Lower lobe of right lung (tissue), 2 donors: Measurements from ENCODE around the gene LRRC49. TPM values are rescaled to one million over a fixed set of nuclear protein-coding genes. Genes with fewer than 3 reads are reported as not detected.

Experiments
- ATAC-seq, 2 donors: fragments of 200-7000 bp; cut with Tn5 transposase; one replicate each; pipeline ENCODE4 v1.9.1; 2020 to 2022; ENCODE audit warnings: mild to moderate bottlenecking in 2 of 2, moderate library complexity in 2 of 2
- DNase-seq: peaks from one replicate; pipeline ENCODE4 v3.0.0-alpha.2; 2020
- H3K27ac ChIP-seq: fragments of 200-600 bp; one replicate; pipeline ENCODE4 v1.8.0; 2022
- H3K27me3 ChIP-seq: fragments of 200-600 bp; one replicate; pipeline ENCODE4 v1.8.0; 2022; ENCODE audit warnings: low read depth
- H3K36me3 ChIP-seq: fragments of 200-600 bp; one replicate; pipeline ENCODE4 v1.8.0; 2022; ENCODE audit warnings: mild to moderate bottlenecking
- H3K4me1 ChIP-seq: fragments of 200-600 bp; one replicate; pipeline ENCODE4 v1.8.0; 2022
- H3K4me3 ChIP-seq: fragments of 200-600 bp; one replicate; pipeline ENCODE4 v1.8.0; 2022; ENCODE audit warnings: mild to moderate bottlenecking
- H3K9me3 ChIP-seq: fragments of 200-600 bp; one replicate; pipeline ENCODE4 v1.8.0; 2022
- intact Hi-C: fragments of 100-400 bp; cut with DNase I; formaldehyde crosslinking; loops from one replicate; pipeline ENCODE4 v1.11.0; 2022
- total RNA-seq: library from RNA; stranded (reverse); fragmentation: NEBNext Ultra II Directional; extraction: Animal tissue kit (Norgen Biotek cat#: 25700); gene quantifications from one replicate; pipeline ENCODE4 v1.2.1, GENCODE V29; 2021
- TF ChIP-seq, protein P1 (sequence below): fragments of 200-600 bp; IDR thresholded peaks from one replicate; pipeline ENCODE4 v1.8.0; 2022; ENCODE audit warnings: antibody characterized with exemption, mild to moderate bottlenecking
- donor health status: DM: no; HTN: yes; CAD: no; lungs with severe emphysema.

LRRC49 gene
- total RNA-seq, 1 donor from 2014 or later, result 7.3 TPM

DNA sequence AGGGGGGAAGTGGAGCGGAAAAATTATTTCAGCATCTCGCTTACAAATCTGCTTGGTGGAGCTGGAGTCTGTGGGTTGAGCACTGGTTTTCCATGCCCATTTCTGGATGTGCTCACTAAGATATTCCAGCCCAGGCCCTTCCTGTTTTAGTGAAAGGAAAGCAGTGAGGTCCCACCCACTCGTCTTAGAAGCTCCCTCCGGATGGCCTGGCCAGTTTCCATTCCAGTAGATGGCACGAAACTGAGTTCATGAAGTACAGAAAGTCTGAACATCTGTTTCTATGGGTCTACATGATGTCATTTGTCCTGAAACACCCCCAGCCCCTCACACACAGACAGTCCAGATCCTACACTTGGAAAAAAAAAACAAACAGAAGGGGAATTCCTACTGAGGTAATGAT is 190.7 kb downstream of the LRRC49 start:
- DNase-seq (no peak), ATAC-seq (peak; percentile 45 to 46)
- Histone ChIP-seq H3K4me1 (peaks cover 17% of the 10 kb centered on the region), H3K27ac (peak overlapping the region; percentile 62), H3K9me3 (no peaks in the 10 kb centered on the region), H3K4me3 (no peak overlapping the region), H3K36me3 (no peaks in the 10 kb centered on the region), H3K27me3 (no peaks in the 10 kb centered on the region)
- intact Hi-C loops, result no loop called here
- TF ChIP-seq, protein P1, sequence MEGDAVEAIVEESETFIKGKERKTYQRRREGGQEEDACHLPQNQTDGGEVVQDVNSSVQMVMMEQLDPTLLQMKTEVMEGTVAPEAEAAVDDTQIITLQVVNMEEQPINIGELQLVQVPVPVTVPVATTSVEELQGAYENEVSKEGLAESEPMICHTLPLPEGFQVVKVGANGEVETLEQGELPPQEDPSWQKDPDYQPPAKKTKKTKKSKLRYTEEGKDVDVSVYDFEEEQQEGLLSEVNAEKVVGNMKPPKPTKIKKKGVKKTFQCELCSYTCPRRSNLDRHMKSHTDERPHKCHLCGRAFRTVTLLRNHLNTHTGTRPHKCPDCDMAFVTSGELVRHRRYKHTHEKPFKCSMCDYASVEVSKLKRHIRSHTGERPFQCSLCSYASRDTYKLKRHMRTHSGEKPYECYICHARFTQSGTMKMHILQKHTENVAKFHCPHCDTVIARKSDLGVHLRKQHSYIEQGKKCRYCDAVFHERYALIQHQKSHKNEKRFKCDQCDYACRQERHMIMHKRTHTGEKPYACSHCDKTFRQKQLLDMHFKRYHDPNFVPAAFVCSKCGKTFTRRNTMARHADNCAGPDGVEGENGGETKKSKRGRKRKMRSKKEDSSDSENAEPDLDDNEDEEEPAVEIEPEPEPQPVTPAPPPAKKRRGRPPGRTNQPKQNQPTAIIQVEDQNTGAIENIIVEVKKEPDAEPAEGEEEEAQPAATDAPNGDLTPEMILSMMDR, result no peak

GRCh38 chr15:71084264-71084663 is 191.6 kb downstream of the LRRC49 start:
- intact Hi-C loops, result no loop called here
- H3K4me3 ChIP-seq, result no peak overlapping the region
- H3K4me1 ChIP-seq, result peaks cover 17% of the 10 kb centered on the region
- TF ChIP-seq, protein P1, result no peak
- peaks cover 4% of the 10 kb centered on the region for H3K9me3 ChIP-seq
- no peaks in the 10 kb centered on the region for H3K27me3 ChIP-seq
- ATAC-seq, result no peak
- H3K36me3 ChIP-seq, result no peaks in the 10 kb centered on the region
- H3K27ac ChIP-seq, result peak overlapping the region; percentile 62
- DNase-seq, result no peak

DNA sequence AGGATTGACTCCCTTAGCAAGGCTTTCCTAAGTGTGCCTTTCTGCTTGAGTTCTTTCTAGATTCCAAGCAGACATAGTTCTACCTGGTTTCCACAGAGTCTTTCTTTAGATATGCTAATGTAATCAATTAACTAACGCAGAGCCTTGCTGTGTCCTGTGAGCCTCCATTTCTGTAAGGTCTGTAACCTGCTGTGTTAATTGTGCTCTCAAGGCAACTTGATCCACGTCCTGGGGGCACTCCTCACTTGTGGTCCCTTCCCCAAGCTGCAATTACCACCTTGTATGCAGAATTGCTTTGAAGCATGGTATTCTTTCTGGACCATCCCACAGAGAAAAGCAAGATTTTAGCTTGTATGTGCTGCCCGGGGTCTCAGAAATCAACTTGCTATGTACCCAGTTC is 193.2 kb downstream of the LRRC49 start:
- Histone ChIP-seq H3K4me3 (no peak overlapping the region), H3K9me3 (peaks cover 4% of the 10 kb centered on the region), H3K27ac (no peak overlapping the region), H3K36me3 (no peaks in the 10 kb centered on the region), H3K4me1 (peaks cover 14% of the 10 kb centered on the region), H3K27me3 (no peaks in the 10 kb centered on the region)
- TF ChIP-seq, protein P1, result no peak
- DNase-seq (no peak), ATAC-seq (no peak)
- intact Hi-C loops, result no loop called here

- TF ChIP-seq, protein P1, result no peak
- intact Hi-C loops, result no loop called here
These were observed 195.5 kb downstream of the LRRC49 start for GRCh38 chr15:71088155-71088554.

DNA sequence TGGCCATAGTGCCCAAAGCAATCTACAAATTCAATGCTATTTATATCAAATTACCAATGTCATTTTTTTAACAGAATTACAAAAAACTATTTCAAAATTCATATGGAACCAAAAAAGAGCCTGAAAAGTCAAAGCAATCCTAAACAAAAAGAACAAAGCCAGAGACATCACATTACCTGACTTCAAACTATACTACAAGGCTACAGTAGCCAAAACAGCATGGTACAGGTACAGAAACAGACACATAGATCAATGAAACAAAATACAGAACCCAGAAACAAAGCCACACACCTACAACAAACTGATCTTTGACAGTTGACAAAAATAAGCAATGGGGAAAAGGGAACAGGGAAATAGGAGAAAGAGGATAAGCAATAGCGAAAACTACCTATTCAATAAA is 196.1 kb downstream of the LRRC49 start:
- Histone ChIP-seq H3K4me3 (no peak overlapping the region), H3K36me3 (no peaks in the 10 kb centered on the region), H3K9me3 (peaks cover 4% of the 10 kb centered on the region), H3K27ac (no peak overlapping the region), H3K27me3 (no peaks in the 10 kb centered on the region), H3K4me1 (peaks cover 5% of the 10 kb centered on the region)
- intact Hi-C loops, result no loop called here
- DNase-seq (no peak), ATAC-seq (no peak)
- TF ChIP-seq, protein P1, result no peak

More at GRCh38 chr15:71088155-71088554, 195.5 kb downstream of the LRRC49 start:
- peaks cover 4% of the 10 kb centered on the region for H3K9me3 ChIP-seq
- DNase-seq (no peak), ATAC-seq (no peak)
- H3K4me3 ChIP-seq, result no peak overlapping the region
- no peaks in the 10 kb centered on the region for H3K27me3 ChIP-seq
- peaks cover 10% of the 10 kb centered on the region for H3K4me1 ChIP-seq
- no peaks in the 10 kb centered on the region for H3K36me3 ChIP-seq
- H3K27ac ChIP-seq, result no peak overlapping the region

DNA sequence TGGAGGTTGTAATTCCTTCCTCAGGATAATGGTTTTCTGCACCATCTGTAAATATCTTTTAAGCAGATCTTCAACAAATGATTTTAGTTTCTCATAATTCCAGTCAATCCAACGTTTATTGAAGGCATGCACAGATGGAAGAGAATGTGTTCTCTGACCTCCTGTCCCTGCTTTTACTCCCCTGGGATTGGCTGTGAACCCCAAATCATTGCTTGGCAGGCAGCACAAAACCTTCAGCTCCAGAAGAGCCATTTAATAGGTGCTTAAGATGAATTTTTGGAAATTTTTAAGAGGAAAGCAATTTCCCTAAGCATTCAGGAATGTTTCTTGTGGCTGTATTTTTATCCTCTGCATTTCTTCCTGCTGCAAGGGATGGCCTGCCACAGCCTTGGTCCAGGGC is 197.2 kb downstream of the LRRC49 start:
- H3K27ac ChIP-seq, result no peak overlapping the region
- ATAC-seq, result no peak
- TF ChIP-seq, protein P1, result no peak
- H3K9me3 ChIP-seq, result peaks cover 4% of the 10 kb centered on the region
- intact Hi-C loops, result no loop called here
- H3K36me3 ChIP-seq, result no peaks in the 10 kb centered on the region
- H3K27me3 ChIP-seq, result no peaks in the 10 kb centered on the region
- no peaks in the 10 kb centered on the region for H3K4me1 ChIP-seq
- no peak for DNase-seq
- no peak overlapping the region for H3K4me3 ChIP-seq
